H1 (cell line): ENCODE results near the gene CYSRT1. TPM values are rescaled to one million over a fixed set of nuclear protein-coding genes. Genes with fewer than 3 reads are reported as not detected.

Source experiments
- POU5F1 ChIP-seq: IDR thresholded peaks from 2 replicates; pipeline ENCODE4 v1.6.1; 2011; ENCODE audit warnings: low read depth, mild to moderate bottlenecking, low read length, moderate library complexity
- polyA plus RNA-seq, 7 experiments: library from polyadenylated mRNA; depleted of rRNA in 3 of 7; stranded (reverse) in 5 of 7; unstranded in 2 of 7; fragments of >200 nt in 5 of 7; fragments of 200-250 nt in 2 of 7; gene quantifications; 1 replicate in 5 of 7; 2 replicates in 1 of 7; 4 replicates in 1 of 7; pipeline versions ENCODE4 v1.2.1 to v1.2.3, GENCODE V29; 2011 to 2013; ENCODE audit warnings: missing spikeins in 2 of 7, mixed read lengths in 2 of 7
- total RNA-seq: library from RNA; stranded (reverse); fragmentation: NEBNext Ultra II Directional; extraction: Animal tissue kit (Norgen Biotek cat#: 25700); gene quantifications from 2 replicates; pipeline ENCODE4 v1.2.1, GENCODE V29; 2021

CYSRT1 gene
- total and polyA plus RNA-seq, 2 of the 8 experiments (the other 6 are each of a cell fraction or from before 2014, with no cell fraction given): 1.0 to 6.5 TPM

DNA sequence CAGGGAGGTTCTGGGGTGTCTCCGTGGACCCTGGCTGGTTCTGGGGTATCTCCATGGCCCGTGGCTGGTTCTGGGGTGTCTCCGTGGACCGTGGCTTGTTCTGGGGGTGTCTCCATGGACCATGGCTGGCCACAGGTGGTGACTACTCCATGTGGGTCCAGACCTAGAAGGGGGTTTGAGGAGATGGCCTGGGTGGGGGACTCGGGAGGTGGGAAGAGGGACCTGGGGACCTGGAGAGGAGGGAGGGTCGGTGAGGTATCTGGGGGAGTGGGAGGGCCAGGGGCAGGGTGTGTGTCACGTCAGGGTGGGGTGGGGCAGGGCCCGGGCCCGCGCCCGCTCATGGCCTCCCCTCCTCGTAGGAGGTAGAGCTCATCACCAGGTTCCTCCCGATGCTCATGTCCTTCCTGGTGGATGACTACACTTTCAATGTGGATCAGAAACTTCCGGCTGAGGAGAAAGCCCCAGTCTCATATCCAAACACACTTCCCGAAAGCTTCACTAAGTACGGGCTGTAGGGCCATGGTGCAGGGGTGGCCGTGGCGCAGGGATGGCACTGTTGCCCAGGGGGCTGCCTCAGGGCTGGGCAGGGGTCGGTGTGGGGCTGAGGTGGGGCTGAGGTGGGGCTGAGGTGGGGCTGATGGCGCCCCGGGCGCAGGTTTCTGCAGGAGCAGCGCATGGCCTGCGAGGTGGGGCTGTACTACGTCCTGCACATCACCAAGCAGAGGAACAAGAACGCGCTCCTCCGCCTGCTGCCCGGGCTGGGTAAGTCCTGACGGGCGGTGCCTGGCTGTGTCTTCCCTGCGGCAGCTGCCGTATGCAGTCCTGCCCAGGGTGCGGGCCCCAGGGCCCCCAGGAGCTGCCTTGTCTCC is 41.8 kb downstream of the CYSRT1 start (continued):
- no peak for TF ChIP-seq POU5F1
